Rectal smooth muscle tissue (tissue), 1 donor: Measurements from ENCODE around the gene KCTD20.
"Not testable (repeated sequence)": the region's sequence is repeated elsewhere in the genome, so short reads cannot be mapped to it uniquely, and the experiment has no call there.

Source experiments
- H3K27ac ChIP-seq: one replicate; pipeline ENCODE4 v1.7.0; 2013; ENCODE audit warnings: low read depth, low read length, inconsistent platforms
- H3K27me3 ChIP-seq: one replicate; pipeline ENCODE4 v1.7.0; 2013; ENCODE audit warnings: low read length; ENCODE audit not compliant: control insufficient read depth, insufficient read depth
- H3K36me3 ChIP-seq: one replicate; pipeline ENCODE4 v1.7.0; 2013; ENCODE audit warnings: low read length; ENCODE audit not compliant: control insufficient read depth, insufficient read depth
- H3K4me1 ChIP-seq: one replicate; pipeline ENCODE4 v1.7.0; 2013; ENCODE audit warnings: low read length; ENCODE audit not compliant: control insufficient read depth, insufficient read depth
- H3K4me3 ChIP-seq: one replicate; pipeline ENCODE4 v1.7.0; 2013; ENCODE audit warnings: low read length
- H3K9ac ChIP-seq: one replicate; pipeline ENCODE4 v1.7.0; 2013; ENCODE audit warnings: low read length

KCTD20 gene

DNA sequence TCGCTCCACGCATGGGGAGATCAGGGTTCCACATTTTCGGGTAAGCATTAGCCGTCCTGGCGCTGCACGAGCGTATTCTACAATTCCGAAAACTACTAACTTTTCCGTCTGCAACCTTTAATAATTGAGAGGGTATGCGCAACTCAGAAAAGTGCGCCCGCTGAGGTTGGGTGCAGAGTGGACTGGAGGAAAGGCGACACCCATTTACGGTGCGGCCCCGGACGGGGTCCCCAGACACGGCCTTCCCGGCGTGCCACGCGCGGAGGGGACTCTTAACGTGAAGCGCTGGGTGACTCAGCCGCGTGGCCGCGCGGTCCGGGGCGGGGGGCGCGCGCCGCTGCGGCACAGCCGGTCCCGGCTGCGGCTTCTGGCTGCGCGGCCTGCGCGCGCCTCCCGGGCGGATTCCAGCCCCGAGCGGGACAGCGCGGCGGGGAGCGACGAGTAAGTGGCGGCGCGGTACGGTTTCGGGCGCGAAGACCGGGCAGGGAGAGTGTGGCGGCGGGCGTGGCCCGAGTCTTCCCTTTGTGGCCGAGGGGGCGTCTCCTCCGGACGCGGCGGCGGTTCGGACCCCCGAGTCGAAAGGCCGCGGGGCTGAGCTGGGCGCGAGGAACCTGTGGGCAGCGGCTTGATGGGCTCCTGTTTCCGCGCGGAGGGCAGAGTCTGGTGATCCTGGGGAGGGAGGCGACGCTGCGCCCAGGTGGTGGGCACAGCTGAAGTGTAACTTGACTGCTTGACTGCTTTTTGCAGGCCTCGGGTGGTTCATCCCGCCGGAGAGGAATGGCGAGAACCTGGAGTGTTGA lies at the start of gene KCTD20, which contains the start of gene PXT1:
KCTD20 (plus strand) TSS at position 330 of the 800 bp plus-strand sequence. CDS start 27,098 bp downstream, outside the sequence.
PXT1 (minus strand) TSS at position 184 of the 800 bp plus-strand sequence. CDS start 16,772 bp downstream, outside the sequence.
- H3K9ac ChIP-seq, result peak within 1 kb of the TSS; percentile 76
- H3K27me3 ChIP-seq, result no peaks in the 10 kb centered on the region
- H3K4me1 ChIP-seq, result peaks cover 26% of the 10 kb centered on the region
- no peaks in the 10 kb centered on the region for H3K36me3 ChIP-seq
- H3K4me3 ChIP-seq, result peak within 1 kb of the TSS; percentile 78
- peak within 1 kb of the TSS; percentile 92 for H3K27ac ChIP-seq

- H3K27ac ChIP-seq, result no peak overlapping the region
- no peak overlapping the region for H3K4me3 ChIP-seq
- no peaks in the 10 kb centered on the region for H3K36me3 ChIP-seq
- no peaks in the 10 kb centered on the region for H3K4me1 ChIP-seq
- H3K9ac ChIP-seq, result no peak overlapping the region
- H3K27me3 ChIP-seq, result no peaks in the 10 kb centered on the region
These were observed 42.8 kb upstream of the KCTD20 start for GRCh38 chr6:36399970-36400369.

GRCh38 chr6:36402481-36402880 lies 40.3 kb upstream of the KCTD20 start:
- H3K27ac ChIP-seq, result no peak overlapping the region

DNA sequence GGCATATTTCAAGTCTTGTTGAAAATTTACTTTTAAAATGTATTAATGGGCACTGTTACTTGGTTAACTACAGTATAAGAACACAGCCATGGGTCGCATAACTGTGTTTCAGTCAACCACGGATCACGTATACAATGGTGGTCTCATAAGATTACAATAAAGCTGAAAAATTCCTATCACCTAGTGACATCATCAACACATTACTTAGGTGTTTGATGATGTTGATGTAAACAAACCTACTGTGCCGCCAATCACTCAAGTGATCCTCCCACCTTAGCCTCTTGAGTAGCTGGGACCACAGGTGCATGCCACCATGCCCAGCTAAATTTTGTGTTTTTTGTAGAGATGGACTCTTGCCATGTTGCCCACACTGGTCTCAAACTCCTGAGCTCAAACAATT lies 38.6 kb upstream of the KCTD20 start:
- H3K27ac ChIP-seq, result no peak overlapping the region
- no peaks in the 10 kb centered on the region for H3K36me3 ChIP-seq
- H3K4me3 ChIP-seq, result no peak overlapping the region
- H3K9ac ChIP-seq, result no peak overlapping the region
- no peaks in the 10 kb centered on the region for H3K4me1 ChIP-seq
- no peaks in the 10 kb centered on the region for H3K27me3 ChIP-seq

More at GRCh38 chr6:36402481-36402880, 40.3 kb upstream of the KCTD20 start:
- H3K4me3 ChIP-seq, result no peak overlapping the region
- no peaks in the 10 kb centered on the region for H3K4me1 ChIP-seq
- no peaks in the 10 kb centered on the region for H3K27me3 ChIP-seq
- no peak overlapping the region for H3K9ac ChIP-seq
- H3K36me3 ChIP-seq, result no peaks in the 10 kb centered on the region

DNA sequence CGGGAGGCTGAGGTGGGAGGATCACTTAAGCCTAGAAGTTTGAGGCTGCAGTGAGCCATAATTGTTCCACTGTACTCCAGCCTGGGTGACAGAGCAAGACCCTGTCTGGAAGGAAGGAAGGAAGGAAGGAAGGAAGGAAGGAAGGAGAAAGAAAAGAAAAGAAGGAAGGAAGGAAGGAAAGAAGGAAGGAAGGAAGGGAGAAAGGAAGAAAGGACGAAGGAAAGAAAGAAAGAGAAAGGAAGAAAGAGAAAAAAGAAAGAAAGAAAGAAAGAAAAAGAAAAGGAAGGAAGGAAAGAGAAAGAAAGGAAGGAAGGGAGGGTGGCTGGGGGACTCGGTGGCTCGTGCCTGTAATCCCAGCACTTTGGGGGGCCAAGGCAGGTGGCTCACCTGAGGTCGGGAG lies 33.1 kb upstream of the KCTD20 start:
- H3K4me3 ChIP-seq, H3K27ac ChIP-seq, H3K4me1 ChIP-seq, H3K9ac ChIP-seq, H3K27me3 ChIP-seq, H3K36me3 ChIP-seq: not testable (repeated sequence)

GRCh38 chr6:36413489-36414480 lies 29.0 kb upstream of the KCTD20 start:
- H3K27ac ChIP-seq, result no peak overlapping the region
- H3K9ac ChIP-seq, result no peak overlapping the region
- no peaks in the 10 kb centered on the region for H3K36me3 ChIP-seq
- H3K4me3 ChIP-seq, result no peak overlapping the region
- H3K27me3 ChIP-seq, result no peaks in the 10 kb centered on the region
- no peaks in the 10 kb centered on the region for H3K4me1 ChIP-seq

DNA sequence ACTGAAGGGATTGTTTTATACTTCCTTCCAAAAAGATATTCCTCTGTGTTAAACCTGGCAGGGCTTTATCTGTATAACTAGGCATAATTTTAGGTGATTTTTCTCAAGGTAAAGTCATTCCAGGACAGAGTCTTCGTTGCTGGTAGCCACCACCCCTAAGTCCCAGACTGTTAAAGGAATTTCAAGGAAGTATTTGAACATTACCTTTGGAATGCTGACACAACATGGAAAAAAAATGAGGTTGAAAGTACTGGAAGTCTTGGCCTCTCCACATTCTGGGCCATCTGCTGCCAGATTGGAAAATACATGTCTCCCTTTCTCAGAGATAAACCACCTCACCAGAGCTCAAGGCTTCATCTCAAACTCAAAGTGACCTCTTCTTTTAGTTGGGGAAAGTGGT lies 28.3 kb upstream of the KCTD20 start:
- Histone ChIP-seq H3K4me3 (no peak overlapping the region), H3K9ac (no peak overlapping the region), H3K4me1 (no peaks in the 10 kb centered on the region), H3K27me3 (no peaks in the 10 kb centered on the region), H3K27ac (no peak overlapping the region), H3K36me3 (no peaks in the 10 kb centered on the region)

GRCh38 chr6:36418558-36418957 lies 24.2 kb upstream of the KCTD20 start:
- no peak overlapping the region for H3K4me3 ChIP-seq
- peaks cover 4% of the 10 kb centered on the region for H3K4me1 ChIP-seq
- no peaks in the 10 kb centered on the region for H3K36me3 ChIP-seq
- H3K27ac ChIP-seq, result no peak overlapping the region
- no peak overlapping the region for H3K9ac ChIP-seq
- no peaks in the 10 kb centered on the region for H3K27me3 ChIP-seq

- H3K27me3 ChIP-seq, result no peaks in the 10 kb centered on the region
- H3K36me3 ChIP-seq, result no peaks in the 10 kb centered on the region
- no peak overlapping the region for H3K9ac ChIP-seq
- peaks cover 4% of the 10 kb centered on the region for H3K4me1 ChIP-seq
- no peak overlapping the region for H3K27ac ChIP-seq
- no peak overlapping the region for H3K4me3 ChIP-seq
These were observed 23.5 kb upstream of the KCTD20 start for GRCh38 chr6:36419310-36419709.

DNA sequence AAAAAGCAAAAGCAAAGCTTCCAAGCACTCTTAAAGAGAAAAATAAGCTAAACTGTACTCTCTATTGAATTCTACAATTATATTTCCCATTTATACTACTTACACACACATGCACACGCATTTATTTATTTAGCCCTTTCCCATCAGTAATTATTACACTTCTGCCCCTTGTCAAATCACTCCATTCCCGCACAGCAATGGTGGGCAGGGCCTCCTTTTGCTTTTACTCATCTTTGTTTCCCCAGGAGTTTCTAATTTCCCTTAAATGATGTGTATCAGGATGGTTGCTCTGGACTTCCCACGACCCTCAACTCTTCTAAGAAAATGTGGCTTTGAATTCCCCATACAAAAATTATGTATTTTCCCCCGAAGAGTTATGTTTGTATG lies 20.1 kb upstream of the KCTD20 start:
- peak overlapping the region; percentile 74 for H3K4me3 ChIP-seq
- H3K36me3 ChIP-seq, result no peaks in the 10 kb centered on the region
- peak overlapping the region; percentile 77 for H3K9ac ChIP-seq
- no peaks in the 10 kb centered on the region for H3K27me3 ChIP-seq
- H3K27ac ChIP-seq, result peak overlapping the region; percentile 76
- H3K4me1 ChIP-seq, result peaks cover 4% of the 10 kb centered on the region

- peak overlapping the region; percentile 74 for H3K4me3 ChIP-seq
- peak overlapping the region; percentile 76 for H3K27ac ChIP-seq
- H3K9ac ChIP-seq, result peak overlapping the region; percentile 93
- H3K27me3 ChIP-seq, result no peaks in the 10 kb centered on the region
- H3K4me1 ChIP-seq, result peaks cover 4% of the 10 kb centered on the region
- no peaks in the 10 kb centered on the region for H3K36me3 ChIP-seq
These were observed 19.5 kb upstream of the KCTD20 start for GRCh38 chr6:36423101-36423824.

DNA sequence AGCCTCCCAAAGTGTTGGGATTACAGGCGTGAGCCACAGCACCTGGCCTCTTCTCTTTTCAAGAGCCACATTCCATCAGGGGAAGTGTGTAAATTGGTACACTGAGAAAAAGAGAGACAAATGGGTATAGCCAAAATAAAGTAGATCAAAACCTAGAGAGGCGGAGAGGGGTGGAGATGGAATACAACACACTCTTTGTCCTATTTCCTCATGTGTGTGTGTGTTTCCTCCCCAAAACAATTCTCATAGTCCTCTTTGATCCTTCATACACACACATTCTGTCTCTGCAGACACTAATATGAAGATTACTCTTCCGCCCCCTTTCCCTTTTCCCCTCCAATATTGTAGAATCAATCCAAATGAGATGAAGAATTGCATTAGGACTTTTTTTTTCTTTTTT lies 16.2 kb upstream of the KCTD20 start:
- Histone ChIP-seq H3K4me3 (no peak overlapping the region), H3K9ac (no peak overlapping the region), H3K27me3 (no peaks in the 10 kb centered on the region), H3K4me1 (peaks cover 4% of the 10 kb centered on the region), H3K27ac (no peak overlapping the region), H3K36me3 (no peaks in the 10 kb centered on the region)
